HepG2 (cell line): Measurements from ENCODE around the gene TENM3. TPM values are rescaled to one million over a fixed set of nuclear protein-coding genes. Genes with fewer than 3 reads are reported as not detected.

Source experiments
- ATAC-seq: fragments of 200-7000 bp; cut with Tn5 transposase; 3 replicates; pipeline ENCODE4 v1.9.1; 2020; ENCODE audit warnings: mild to moderate bottlenecking, moderate library complexity
- BruUV-seq: library from RNA; stranded (reverse); fragments of 400-500 nt; replicated peaks from 2 replicates; lab custom pipeline; 2021; lab: Mats Ljungman, UMichigan
- CTCF ChIA-PET: fragments of 300-600 bp; formaldehyde crosslinking; extraction: SDS; loops from one replicate; lab custom pipeline; 2021; ENCODE audit warnings: low total read pairs, inconsistent platforms, low intra/inter-chr PET ratio; lab: Yijun Ruan, JAX
- POLR2A ChIA-PET: fragments of 350-600 bp; sonication (Branson Sonifier 250); formaldehyde crosslinking; loops from one replicate; lab custom pipeline; 2020; ENCODE audit warnings: antibody characterized with exemption, inconsistent platforms; lab: Yijun Ruan, JAX
- DNase-seq: peaks from one replicate; pipeline ENCODE4 v3.0.0-alpha.2; 2015; ENCODE audit warnings: low spot score
- FAIRE-seq: peaks from 3 replicates; lab custom pipeline; 2011; peaks lifted over from hg19 to GRCh38; lab: Jason Lieb, UNC
- H2AFZ ChIP-seq: one replicate; pipeline ENCODE4 v1.6.1; 2011; ENCODE audit warnings: low read length, inconsistent platforms
- H3K27ac ChIP-seq: fragments of 300-600 bp; 3 replicates; pipeline ENCODE4 v1.8.0; 2011; ENCODE audit warnings: mixed run types, mild to moderate bottlenecking, mixed read lengths, low read length, inconsistent platforms; ENCODE audit not compliant: insufficient read depth; ENCODE audit errors: extremely low read length
- H3K27me3 ChIP-seq, 2 experiments: fragments of 200-600 bp in 1 of 2; 2 replicates in 1 of 2; 3 replicates in 1 of 2; pipeline versions ENCODE4 v1.6.0 to v1.8.0; 2011; ENCODE audit warnings: low read length in 2 of 2, mild to moderate bottlenecking in 2 of 2, moderate library complexity in 2 of 2, inconsistent platforms in 1 of 2; ENCODE audit not compliant: insufficient read depth in 2 of 2, control insufficient read depth in 1 of 2
- H3K36me3 ChIP-seq, 2 experiments: fragments of 200-600 bp in 1 of 2; replicated peaks in 1 of 2; 2 replicates in 1 of 2; 3 replicates in 1 of 2; pipeline versions ENCODE4 v1.5.1 to v1.8.0; 2011; ENCODE audit warnings: low read length in 2 of 2, inconsistent platforms in 1 of 2; ENCODE audit not compliant: insufficient read depth in 2 of 2, control insufficient read depth in 1 of 2
- H3K4me1 ChIP-seq: 2 replicates; pipeline ENCODE4 v1.5.1; 2012; ENCODE audit warnings: low read length, inconsistent platforms; ENCODE audit not compliant: insufficient read depth
- H3K4me2 ChIP-seq: 2 replicates; pipeline ENCODE4 v1.6.0; 2011; ENCODE audit warnings: low read depth, low read length, inconsistent platforms
- H3K4me3 ChIP-seq, 3 experiments: fragments of 200-600 bp in 1 of 3; sonication (generic), shearing (Covaris generic) in 1 of 3; replicated peaks in 1 of 3; 2 replicates each; pipeline ENCODE4 v1.5.1; 2011 to 2016; ENCODE audit warnings: low read length in 3 of 3, inconsistent platforms in 2 of 3, low read depth in 2 of 3, mild to moderate bottlenecking in 2 of 3, control low read depth in 1 of 3, mixed read lengths in 1 of 3; ENCODE audit not compliant: insufficient read depth in 1 of 3
- H3K79me2 ChIP-seq: one replicate; pipeline ENCODE4 v1.6.1; 2011; ENCODE audit warnings: low read length, inconsistent platforms; ENCODE audit not compliant: insufficient read depth
- H3K9ac ChIP-seq: 2 replicates; pipeline ENCODE4 v1.6.0; 2011; ENCODE audit warnings: mild to moderate bottlenecking, low read depth, low read length, inconsistent platforms; ENCODE audit not compliant: insufficient read depth
- H3K9me3 ChIP-seq: 2 replicates; pipeline ENCODE4 v1.5.1; 2012; ENCODE audit warnings: mild to moderate bottlenecking, low read length
- H4K20me1 ChIP-seq: 2 replicates; pipeline ENCODE4 v1.6.0; 2011; ENCODE audit warnings: inconsistent platforms, mild to moderate bottlenecking, low read length, moderate library complexity; ENCODE audit not compliant: insufficient read depth
- ZFY ChIP-seq: sonication (generic); formaldehyde crosslinking; IDR thresholded peaks from 2 replicates; pipeline ENCODE4 v1.4.0; 2020; ENCODE audit warnings: missing genetic modification reagents
- ZNF333 ChIP-seq: sonication (generic); formaldehyde crosslinking; IDR thresholded peaks from 2 replicates; pipeline ENCODE4 v1.4.0; 2020; ENCODE audit warnings: mild to moderate bottlenecking, missing genetic modification reagents, borderline replicate concordance
- ZNF543 ChIP-seq: sonication (generic); formaldehyde crosslinking; IDR thresholded peaks from 2 replicates; pipeline ENCODE4 v1.4.0; 2020; ENCODE audit warnings: mild to moderate bottlenecking, missing genetic modification reagents
- ZNF660 ChIP-seq: sonication (generic); formaldehyde crosslinking; IDR thresholded peaks from 2 replicates; pipeline ENCODE4 v1.5.1; 2020; ENCODE audit warnings: mild to moderate bottlenecking, low read depth, missing genetic modification reagents, borderline replicate concordance
- ZNF720 ChIP-seq: sonication (generic); formaldehyde crosslinking; IDR thresholded peaks from 2 replicates; pipeline ENCODE4 v1.4.0; 2020; ENCODE audit warnings: missing genetic modification reagents
- WGBS: methylation state at CpG from one replicate; pipeline ENCODE4 v1.1.6; 2017; ENCODE audit warnings: low lambda C conversion rate; 5-methylcytosine and 5-hydroxymethylcytosine counted together
- in situ Hi-C: cut with HindIII; loops from 2 replicates; pipeline ENCODE4 v1.10.0; 2017; ENCODE audit warnings: low pct_unique_long_range_greater_than_20kb; ENCODE audit not compliant: extremely low pct_ligation_motif_present
- intact Hi-C: fragments of 100-400 bp; cut with micrococcal nuclease; formaldehyde crosslinking; loops from one replicate; pipeline ENCODE4 v1.10.0; 2022; ENCODE audit not compliant: unreplicated experiment
- polyA plus RNA-seq, 8 experiments: library from polyadenylated mRNA; depleted of rRNA in 3 of 8; stranded (reverse) in 7 of 8; unstranded in 1 of 8; fragments of >200 nt; fragmentation: Illumina TruSeq in 4 of 8; extraction: Trizol in 4 of 8; gene quantifications; 2 replicates each; pipeline versions ENCODE4 v1.2.1 to v1.2.3, GENCODE V29; 2011 to 2016; ENCODE audit warnings: low read depth in 4 of 8, missing spikeins in 1 of 8, mixed read lengths in 1 of 8; ENCODE audit not compliant: insufficient read depth in 1 of 8
- total RNA-seq, 5 experiments: library from RNA; depleted of rRNA; stranded (reverse); fragments of >200 nt; fragmentation: Illumina TruSeq; extraction: Trizol; gene quantifications; 2 replicates each; pipeline ENCODE4 v1.2.3, GENCODE V29; 2016; ENCODE audit warnings: low read depth in 1 of 5
- TF ChIP-seq, protein P1 (sequence below), 2 experiments: sonication (generic) in 1 of 2; formaldehyde crosslinking in 1 of 2; IDR thresholded peaks; 2 replicates each; pipeline versions ENCODE4 v1.4.0 to v1.6.1; 2016 to 2020; ENCODE audit warnings: borderline replicate concordance in 1 of 2, low read depth in 1 of 2, mild to moderate bottlenecking in 1 of 2, missing genetic modification reagents in 1 of 2
- TF ChIP-seq, protein P2 (sequence below), 2 experiments: fragments of 450-650 bp in 1 of 2; sonication (generic) in 1 of 2; formaldehyde crosslinking; IDR thresholded peaks; 2 replicates each; pipeline versions ENCODE4 v1.5.0 to v1.8.0; 2020 to 2022; ENCODE audit warnings: mild to moderate bottlenecking in 1 of 2, missing genetic modification reagents in 1 of 2
- TF ChIP-seq, protein P3 (sequence below): sonication (generic); formaldehyde crosslinking; IDR thresholded peaks from 2 replicates; pipeline ENCODE4 v1.5.1; 2020; ENCODE audit warnings: mild to moderate bottlenecking, missing genetic modification reagents, moderate library complexity
- TF ChIP-seq, protein P4 (sequence below): IDR thresholded peaks from 2 replicates; pipeline ENCODE4 v1.6.1; 2016; ENCODE audit warnings: missing biosample characterization, missing genetic modification reagents, low read depth
- TF ChIP-seq, protein P5 (sequence below): fragments of 450-650 bp; IDR thresholded peaks from 2 replicates; pipeline ENCODE4 v1.6.1; 2017; ENCODE audit warnings: mild to moderate bottlenecking

TENM3 gene
- total and polyA plus RNA-seq, 2 of the 13 experiments (the other 11 are each of a cell fraction or from before 2014, with no cell fraction given) = 0.04 TPM; not detected in 1

DNA sequence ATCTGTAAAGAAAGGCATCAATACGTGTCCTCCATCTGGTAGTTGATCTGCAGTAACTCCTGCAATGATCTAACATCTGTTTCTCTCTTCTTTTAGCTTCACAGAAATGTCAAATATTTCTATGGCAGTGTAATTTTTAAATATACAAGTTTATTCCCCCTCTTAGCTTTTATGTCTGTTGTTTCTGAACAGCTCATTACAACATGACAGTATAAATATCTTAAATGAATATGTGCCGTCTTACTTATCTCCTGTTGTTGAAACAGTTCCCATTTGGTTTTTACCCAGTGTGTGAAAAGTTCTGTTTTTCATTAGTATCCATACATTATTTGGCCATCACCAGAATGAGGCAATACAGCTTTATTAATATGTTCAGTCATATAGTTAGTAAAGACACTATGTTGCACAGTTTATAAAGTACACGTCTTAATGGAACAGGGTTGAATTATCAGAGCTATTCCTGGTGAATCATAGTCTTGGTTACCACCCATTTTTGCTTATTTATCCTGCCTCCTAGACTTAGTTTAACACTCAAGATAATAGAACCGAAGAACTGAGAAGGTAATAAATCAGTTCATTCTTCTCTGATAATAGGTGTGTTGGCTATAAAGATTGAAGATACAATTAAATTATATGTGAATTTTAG, 321.6 kb downstream of the TENM3 start (continued):
- TF ChIP-seq, protein P1, sequence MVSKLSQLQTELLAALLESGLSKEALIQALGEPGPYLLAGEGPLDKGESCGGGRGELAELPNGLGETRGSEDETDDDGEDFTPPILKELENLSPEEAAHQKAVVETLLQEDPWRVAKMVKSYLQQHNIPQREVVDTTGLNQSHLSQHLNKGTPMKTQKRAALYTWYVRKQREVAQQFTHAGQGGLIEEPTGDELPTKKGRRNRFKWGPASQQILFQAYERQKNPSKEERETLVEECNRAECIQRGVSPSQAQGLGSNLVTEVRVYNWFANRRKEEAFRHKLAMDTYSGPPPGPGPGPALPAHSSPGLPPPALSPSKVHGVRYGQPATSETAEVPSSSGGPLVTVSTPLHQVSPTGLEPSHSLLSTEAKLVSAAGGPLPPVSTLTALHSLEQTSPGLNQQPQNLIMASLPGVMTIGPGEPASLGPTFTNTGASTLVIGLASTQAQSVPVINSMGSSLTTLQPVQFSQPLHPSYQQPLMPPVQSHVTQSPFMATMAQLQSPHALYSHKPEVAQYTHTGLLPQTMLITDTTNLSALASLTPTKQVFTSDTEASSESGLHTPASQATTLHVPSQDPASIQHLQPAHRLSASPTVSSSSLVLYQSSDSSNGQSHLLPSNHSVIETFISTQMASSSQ (IDR thresholded peaks at IDR 0.05; ENCODE audit: low read depth) = no peak
- TF ChIP-seq, protein P1 (CRISPR knock-in tag; IDR thresholded peaks at IDR 0.05; ENCODE audit: borderline replicate concordance) = no peak
- TF ChIP-seq, protein P2, sequence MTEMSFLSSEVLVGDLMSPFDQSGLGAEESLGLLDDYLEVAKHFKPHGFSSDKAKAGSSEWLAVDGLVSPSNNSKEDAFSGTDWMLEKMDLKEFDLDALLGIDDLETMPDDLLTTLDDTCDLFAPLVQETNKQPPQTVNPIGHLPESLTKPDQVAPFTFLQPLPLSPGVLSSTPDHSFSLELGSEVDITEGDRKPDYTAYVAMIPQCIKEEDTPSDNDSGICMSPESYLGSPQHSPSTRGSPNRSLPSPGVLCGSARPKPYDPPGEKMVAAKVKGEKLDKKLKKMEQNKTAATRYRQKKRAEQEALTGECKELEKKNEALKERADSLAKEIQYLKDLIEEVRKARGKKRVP (CRISPR knock-in tag; IDR thresholded peaks at IDR 0.05) = no peak
- TF ChIP-seq, protein P3, sequence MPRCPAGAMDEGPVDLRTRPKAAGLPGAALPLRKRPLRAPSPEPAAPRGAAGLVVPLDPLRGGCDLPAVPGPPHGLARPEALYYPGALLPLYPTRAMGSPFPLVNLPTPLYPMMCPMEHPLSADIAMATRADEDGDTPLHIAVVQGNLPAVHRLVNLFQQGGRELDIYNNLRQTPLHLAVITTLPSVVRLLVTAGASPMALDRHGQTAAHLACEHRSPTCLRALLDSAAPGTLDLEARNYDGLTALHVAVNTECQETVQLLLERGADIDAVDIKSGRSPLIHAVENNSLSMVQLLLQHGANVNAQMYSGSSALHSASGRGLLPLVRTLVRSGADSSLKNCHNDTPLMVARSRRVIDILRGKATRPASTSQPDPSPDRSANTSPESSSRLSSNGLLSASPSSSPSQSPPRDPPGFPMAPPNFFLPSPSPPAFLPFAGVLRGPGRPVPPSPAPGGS = no peak
- TF ChIP-seq ZNF720 (CRISPR knock-in tag) = no peak

DNA sequence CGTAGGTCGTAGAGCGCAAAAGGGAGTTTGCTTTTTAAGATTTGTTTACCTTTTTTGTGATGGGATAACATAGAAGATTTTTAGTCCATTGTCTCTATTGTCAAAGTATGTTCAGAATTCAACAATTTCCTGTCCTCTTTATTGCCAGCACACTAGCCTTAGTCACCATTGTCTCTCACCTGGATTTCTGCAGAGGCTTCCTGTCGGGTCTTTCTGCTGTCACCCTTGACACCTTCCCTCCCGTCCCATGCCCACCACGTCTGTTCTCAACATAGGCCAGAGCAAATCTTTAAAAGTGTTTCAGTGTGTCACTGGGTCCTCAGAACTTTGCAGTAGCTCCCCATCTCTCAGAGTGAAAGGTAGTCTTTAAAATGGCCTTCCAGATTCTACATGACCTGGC, 323.9 kb downstream of the TENM3 start:
- Histone ChIP-seq H3K4me3 (no peak overlapping the region), H3K4me2 (no peak overlapping the region), H3K79me2 (no peaks in the 10 kb centered on the region), H3K27me3 (peaks cover 0 to 5% of the 10 kb centered on the region in 2 experiments; a peak in 2 of 5 replicates), H3K27ac (no peak overlapping the region), H3K36me3 (no peaks in the 10 kb centered on the region), H3K9me3 (no peaks in the 10 kb centered on the region), H3K4me1 (no peaks in the 10 kb centered on the region), H4K20me1 (no peaks in the 10 kb centered on the region), H3K9ac (no peak overlapping the region), H2AFZ (no peak overlapping the region)
- FAIRE-seq (no peak), DNase-seq (no peak), ATAC-seq (no peak)
- no TSS peak for BruUV-seq
- intact Hi-C loops (no loop called here), in situ Hi-C loops (no loop called here)
- ChIA-PET CTCF (no interaction called here), POLR2A (no interaction called here)
- WGBS = 0% methylated on average over 6 of the region's 6 CpGs
- TF ChIP-seq ZNF333 (CRISPR knock-in tag) (no peak), ZNF543 (CRISPR knock-in tag) (no peak), ZNF660 (CRISPR knock-in tag) (no peak), ZFY (CRISPR knock-in tag) (no peak)
- TF ChIP-seq, protein P4, sequence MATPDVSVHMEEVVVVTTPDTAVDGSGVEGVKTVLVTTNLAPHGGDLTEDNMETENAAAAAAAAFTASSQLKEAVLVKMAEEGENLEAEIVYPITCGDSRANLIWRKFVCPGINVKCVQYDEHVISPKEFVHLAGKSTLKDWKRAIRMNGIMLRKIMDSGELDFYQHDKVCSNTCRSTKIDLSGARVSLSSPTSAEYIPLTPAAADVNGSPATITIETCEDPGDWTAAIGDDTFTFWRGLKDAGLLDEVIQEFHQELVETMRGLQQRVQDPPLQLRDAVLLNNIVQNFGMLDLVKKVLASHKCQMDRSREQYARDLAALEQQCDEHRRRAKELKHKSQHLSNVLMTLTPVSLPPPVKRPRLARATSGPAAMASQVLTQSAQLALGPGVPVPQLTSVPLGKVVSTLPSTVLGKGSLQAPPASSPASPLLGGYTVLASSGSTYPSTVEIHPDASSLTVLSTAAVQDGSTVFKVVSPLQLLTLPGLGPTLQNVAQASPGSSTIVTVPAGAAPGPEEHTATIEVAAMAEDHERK (CRISPR knock-in tag) = no peak
- TF ChIP-seq, protein P5, sequence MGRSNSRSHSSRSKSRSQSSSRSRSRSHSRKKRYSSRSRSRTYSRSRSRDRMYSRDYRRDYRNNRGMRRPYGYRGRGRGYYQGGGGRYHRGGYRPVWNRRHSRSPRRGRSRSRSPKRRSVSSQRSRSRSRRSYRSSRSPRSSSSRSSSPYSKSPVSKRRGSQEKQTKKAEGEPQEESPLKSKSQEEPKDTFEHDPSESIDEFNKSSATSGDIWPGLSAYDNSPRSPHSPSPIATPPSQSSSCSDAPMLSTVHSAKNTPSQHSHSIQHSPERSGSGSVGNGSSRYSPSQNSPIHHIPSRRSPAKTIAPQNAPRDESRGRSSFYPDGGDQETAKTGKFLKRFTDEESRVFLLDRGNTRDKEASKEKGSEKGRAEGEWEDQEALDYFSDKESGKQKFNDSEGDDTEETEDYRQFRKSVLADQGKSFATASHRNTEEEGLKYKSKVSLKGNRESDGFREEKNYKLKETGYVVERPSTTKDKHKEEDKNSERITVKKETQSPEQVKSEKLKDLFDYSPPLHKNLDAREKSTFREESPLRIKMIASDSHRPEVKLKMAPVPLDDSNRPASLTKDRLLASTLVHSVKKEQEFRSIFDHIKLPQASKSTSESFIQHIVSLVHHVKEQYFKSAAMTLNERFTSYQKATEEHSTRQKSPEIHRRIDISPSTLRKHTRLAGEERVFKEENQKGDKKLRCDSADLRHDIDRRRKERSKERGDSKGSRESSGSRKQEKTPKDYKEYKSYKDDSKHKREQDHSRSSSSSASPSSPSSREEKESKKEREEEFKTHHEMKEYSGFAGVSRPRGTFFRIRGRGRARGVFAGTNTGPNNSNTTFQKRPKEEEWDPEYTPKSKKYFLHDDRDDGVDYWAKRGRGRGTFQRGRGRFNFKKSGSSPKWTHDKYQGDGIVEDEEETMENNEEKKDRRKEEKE = no peak
